Neural progenitor cell (in vitro differentiated cells): ENCODE data around the gene GSTA4.

Experiments used
- CTCF ChIP-seq: fragments of 200-600 bp; sonication (generic); IDR thresholded peaks from 2 replicates; pipeline ENCODE4 v1.5.1; 2017; ENCODE audit warnings: antibody characterized with exemption, mild to moderate bottlenecking
- EZH2 ChIP-seq: fragments of 200-600 bp; sonication (generic); IDR thresholded peaks from 2 replicates; pipeline ENCODE4 v1.6.1; 2017; ENCODE audit warnings: antibody characterized with exemption, mild to moderate bottlenecking, moderate library complexity

GRCh38 chr6:52992980-52993920 lies 1.8 kb downstream of the GSTA4 start:
- TF ChIP-seq CTCF = no peak
- no peak for TF ChIP-seq EZH2
